Fibroblast of lung (primary cell): ENCODE data around the gene RBM33.

Source experiments
- CTCF ChIP-seq, 2 donors: IDR thresholded peaks in 1 of 2; conservative IDR thresholded peaks in 1 of 2; 1 replicate in 1 of 2; 2 replicates in 1 of 2; pipeline ENCODE4 v1.5.1; 2011 to 2012; ENCODE audit warnings: low read length in 2 of 2, control low read depth in 1 of 2, inconsistent platforms in 1 of 2, low read depth in 1 of 2, mild to moderate bottlenecking in 1 of 2
- EZH2 ChIP-seq: IDR thresholded peaks from 2 replicates; pipeline ENCODE4 v1.5.1; 2012; ENCODE audit warnings: low read length, control low read depth, mild to moderate bottlenecking; ENCODE audit errors: missing control alignments

- no peak for TF ChIP-seq CTCF (conservative IDR thresholded peaks at IDR 0.05 in 1 of 2, IDR thresholded peaks at IDR 0.05 in 1 of 2; ENCODE audit: low read depth in 1 of 2, low read length in 2 of 2)
- no peak for TF ChIP-seq EZH2
Measured at GRCh38 chr7:155611808-155612447, 32.5 kb upstream of the RBM33 start.
